ENCODE measurements around the gene RGS3. TPM values are rescaled to one million over a fixed set of nuclear protein-coding genes. Genes with fewer than 3 reads are reported as not detected.

The RGS3 gene
- total and polyA plus RNA-seq, 2 experiments from 2014 or later: 44.5 to 48.6 TPM

- Histone ChIP-seq H3K4me2 (ENCODE audit: unreplicated experiment) (no peak overlapping the region), H3K9ac (no peak overlapping the region), H3K79me2 (ENCODE audit: insufficient read depth) (no peaks in the 10 kb centered on the region), H4K20me1 (ENCODE audit: insufficient read depth) (no peaks in the 10 kb centered on the region), H3K4me3 (no peak overlapping the region), H3F3A (ENCODE audit: insufficient read depth) (no peaks in the 10 kb centered on the region), H2AFZ (no peak overlapping the region), H3K36me3 (ENCODE audit: low read depth) (no peaks in the 10 kb centered on the region), H3K9me2 (ENCODE audit: insufficient read depth) (no peaks in the 10 kb centered on the region), H3K27me3 (replicated peaks; ENCODE audit: insufficient read depth) (no peaks in the 10 kb centered on the region), H3K4me1 (ENCODE audit: insufficient read depth) (peaks cover 15% of the 10 kb centered on the region), H3K9me3 (ENCODE audit: low read depth) (no peaks in the 10 kb centered on the region), H3K27ac (no peak overlapping the region)
- TF ChIP-seq EZH2 (IDR thresholded peaks at IDR 0.05; ENCODE audit: insufficient read depth, poor library complexity, severe bottlenecking): no peak
- TF ChIP-seq EZH2phosphoT487 (IDR thresholded peaks at IDR 0.05; ENCODE audit: insufficient read depth, low read depth): no peak
- whole genome bisulfite sequencing, 2 experiments (ENCODE audit: low coverage in 1 of 2, low lambda C conversion rate in 2 of 2, missing lambda C conversion rate in 2 of 2): 83 to 86% methylated on average over 6 of the region's 6 CpGs
- DNase-seq: no peak
- in situ Hi-C loops (cut with MboI): no loop called here
These were observed 143.0 kb downstream of the RGS3 start for GRCh38 chr9:113606510-113606909.

DNA sequence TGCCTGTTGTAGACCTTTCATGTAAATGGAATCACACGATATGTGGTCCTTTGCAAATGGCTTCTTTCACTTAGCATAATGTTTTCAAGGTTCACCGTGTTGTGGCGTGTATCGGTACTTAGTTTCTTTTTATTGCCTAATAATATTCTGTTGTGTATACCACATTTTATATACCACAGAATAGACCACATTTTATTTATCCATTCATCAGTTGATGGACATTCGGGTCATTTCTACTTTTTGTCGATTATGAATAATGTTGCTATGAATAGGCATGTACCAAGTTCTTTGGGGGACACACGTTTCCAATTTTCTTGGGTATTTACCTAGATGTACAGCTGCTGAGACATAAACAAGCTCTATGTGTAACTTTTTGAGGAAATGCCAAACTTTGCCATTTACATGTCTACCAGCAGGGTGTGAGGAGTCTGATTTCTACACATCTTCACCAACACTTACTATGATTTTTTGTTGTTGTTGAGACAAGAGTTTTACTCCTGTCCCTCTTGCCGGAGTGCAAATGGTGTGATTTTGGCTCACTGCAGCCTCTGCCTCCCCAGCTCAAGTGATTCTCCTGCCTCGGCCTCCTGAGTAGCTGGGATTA, 144.7 kb downstream of the RGS3 start:
- no peak for DNase-seq
- Histone ChIP-seq H3K4me2 (ENCODE audit: unreplicated experiment) (no peak overlapping the region), H3K4me1 (ENCODE audit: insufficient read depth) (no peaks in the 10 kb centered on the region), H3K4me3 (no peak overlapping the region), H3K36me3 (ENCODE audit: low read depth) (no peaks in the 10 kb centered on the region), H3K27me3 (replicated peaks; ENCODE audit: insufficient read depth) (no peaks in the 10 kb centered on the region), H4K20me1 (ENCODE audit: insufficient read depth) (no peaks in the 10 kb centered on the region), H3K9ac (no peak overlapping the region), H3K27ac (no peak overlapping the region), H3F3A (ENCODE audit: insufficient read depth) (no peaks in the 10 kb centered on the region), H3K79me2 (ENCODE audit: insufficient read depth) (no peaks in the 10 kb centered on the region), H3K9me3 (ENCODE audit: low read depth) (no peaks in the 10 kb centered on the region), H2AFZ (no peak overlapping the region), H3K9me2 (ENCODE audit: insufficient read depth) (no peaks in the 10 kb centered on the region)
- WGBS, 2 experiments (ENCODE audit: low coverage in 1 of 2, low lambda C conversion rate in 2 of 2, missing lambda C conversion rate in 2 of 2): 87% methylated on average over 9 of the region's 9 CpGs
- TF ChIP-seq EZH2phosphoT487 (IDR thresholded peaks at IDR 0.05; ENCODE audit: insufficient read depth, low read depth): no peak
- no peak for TF ChIP-seq EZH2 (IDR thresholded peaks at IDR 0.05; ENCODE audit: insufficient read depth, poor library complexity, severe bottlenecking)
- in situ Hi-C loops (cut with MboI): no loop called here

GRCh38 chr9:113609562-113610318, 146.2 kb downstream of the RGS3 start:
- no peaks in the 10 kb centered on the region for H3K36me3 ChIP-seq (ENCODE audit: low read depth)
- H3K9ac ChIP-seq: no peak overlapping the region
- no peak overlapping the region for H3K4me2 ChIP-seq (ENCODE audit: unreplicated experiment)

DNA sequence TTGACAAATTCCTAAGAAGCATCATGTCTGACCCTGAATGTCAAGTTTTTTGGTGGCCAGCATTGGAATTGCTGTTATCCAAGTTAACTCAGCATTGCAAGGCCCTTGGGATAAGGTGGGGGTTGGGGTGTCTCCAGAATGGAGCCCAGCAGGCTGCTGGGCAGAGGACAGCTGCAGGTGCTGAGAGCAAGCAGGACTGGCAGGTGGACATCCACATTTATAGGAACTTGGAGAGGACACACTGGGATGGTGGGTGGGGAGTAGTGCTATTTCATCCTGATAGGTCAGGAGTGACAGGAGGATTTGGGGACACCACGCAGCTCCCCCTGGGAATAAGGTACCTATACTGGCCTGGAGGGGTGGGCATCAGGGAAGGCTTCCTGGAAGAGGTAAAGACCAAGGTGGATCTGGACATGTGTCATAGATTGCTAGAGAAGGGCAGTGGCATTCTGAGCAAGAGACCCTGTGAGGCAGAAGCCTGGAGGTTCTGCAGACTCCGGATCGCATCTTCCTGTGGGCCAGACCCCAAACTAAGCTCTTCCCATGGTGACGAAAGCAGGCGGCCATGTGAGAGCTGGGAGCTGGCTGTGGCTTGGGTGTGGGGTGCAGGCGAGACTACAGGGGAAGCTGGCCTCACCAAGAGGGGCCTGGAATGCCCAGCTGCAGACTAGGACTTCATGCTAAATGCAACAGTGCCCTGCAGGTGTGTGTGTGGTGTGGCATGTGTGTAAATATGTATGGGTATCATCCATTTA, 148.1 kb downstream of the RGS3 start:
- H2AFZ ChIP-seq: no peak overlapping the region
- no peaks in the 10 kb centered on the region for H3K27me3 ChIP-seq (replicated peaks; ENCODE audit: insufficient read depth)
- in situ Hi-C loops (cut with MboI): no loop called here
- no peak for DNase-seq
- H3F3A ChIP-seq (ENCODE audit: insufficient read depth): peaks cover 19% of the 10 kb centered on the region
- H3K4me2 ChIP-seq (ENCODE audit: unreplicated experiment): no peak overlapping the region
- H3K4me1 ChIP-seq (ENCODE audit: insufficient read depth): peaks cover 20% of the 10 kb centered on the region
- H3K9me3 ChIP-seq (ENCODE audit: low read depth): no peaks in the 10 kb centered on the region
- no peaks in the 10 kb centered on the region for H3K9me2 ChIP-seq (ENCODE audit: insufficient read depth)
- no peak overlapping the region for H3K9ac ChIP-seq
- 89 to 96% methylated on average over 6 of the region's 6 CpGs for WGBS, 2 experiments (ENCODE audit: low coverage in 1 of 2, low lambda C conversion rate in 2 of 2, missing lambda C conversion rate in 2 of 2)
- no peaks in the 10 kb centered on the region for H4K20me1 ChIP-seq (ENCODE audit: insufficient read depth)
- no peak overlapping the region for H3K27ac ChIP-seq
- no peaks in the 10 kb centered on the region for H3K79me2 ChIP-seq (ENCODE audit: insufficient read depth)
- TF ChIP-seq EZH2phosphoT487 (IDR thresholded peaks at IDR 0.05; ENCODE audit: insufficient read depth, low read depth): no peak
- TF ChIP-seq EZH2 (IDR thresholded peaks at IDR 0.05; ENCODE audit: insufficient read depth, poor library complexity, severe bottlenecking): no peak
- no peak overlapping the region for H3K4me3 ChIP-seq
- no peaks in the 10 kb centered on the region for H3K36me3 ChIP-seq (ENCODE audit: low read depth)

More at GRCh38 chr9:113609562-113610318, 146.2 kb downstream of the RGS3 start:
- Histone ChIP-seq H3K27ac (no peak overlapping the region), H3K9me2 (ENCODE audit: insufficient read depth) (no peaks in the 10 kb centered on the region), H3K4me1 (ENCODE audit: insufficient read depth) (peaks cover 6% of the 10 kb centered on the region), H3K4me3 (no peak overlapping the region), H4K20me1 (ENCODE audit: insufficient read depth) (no peaks in the 10 kb centered on the region), H2AFZ (no peak overlapping the region), H3K9me3 (ENCODE audit: low read depth) (no peaks in the 10 kb centered on the region), H3K79me2 (ENCODE audit: insufficient read depth) (no peaks in the 10 kb centered on the region), H3F3A (ENCODE audit: insufficient read depth) (peaks cover 10% of the 10 kb centered on the region), H3K27me3 (replicated peaks; ENCODE audit: insufficient read depth) (no peaks in the 10 kb centered on the region)
- no peak for DNase-seq
- 85 to 87% methylated on average over 21 of the region's 21 CpGs for WGBS, 2 experiments (ENCODE audit: low coverage in 1 of 2, low lambda C conversion rate in 2 of 2, missing lambda C conversion rate in 2 of 2)
- in situ Hi-C loops (cut with MboI): no loop called here
- TF ChIP-seq EZH2 (IDR thresholded peaks at IDR 0.05; ENCODE audit: insufficient read depth, poor library complexity, severe bottlenecking) (no peak), EZH2phosphoT487 (IDR thresholded peaks at IDR 0.05; ENCODE audit: insufficient read depth, low read depth) (no peak)

Data from GM23248 (cell line).